HL-60 (cell line): ENCODE data around the gene ASGR1.

Experiments used
- CTCF ChIP-seq: IDR thresholded peaks from one replicate; pipeline ENCODE4 v1.5.1; 2011; ENCODE audit warnings: low read length, control low read depth, inconsistent platforms; ENCODE audit not compliant: insufficient read depth
- GABPA ChIP-seq: IDR thresholded peaks from 2 replicates; pipeline ENCODE4 v1.6.1; 2012; ENCODE audit warnings: low read depth
- POLR2AphosphoS5 ChIP-seq: IDR thresholded peaks from 2 replicates; pipeline ENCODE4 v1.6.1; 2012; ENCODE audit warnings: low read depth
- REST ChIP-seq: IDR thresholded peaks from 2 replicates; pipeline ENCODE4 v1.6.1; 2012; ENCODE audit warnings: low read depth; ENCODE audit not compliant: insufficient replicate concordance
- SPI1 ChIP-seq: IDR thresholded peaks from 2 replicates; pipeline ENCODE4 v1.6.1; 2012; ENCODE audit warnings: low read depth, mild to moderate bottlenecking, borderline replicate concordance

- TF ChIP-seq GABPA (no peak), REST (no peak), CTCF (no peak), POLR2AphosphoS5 (no peak), SPI1 (no peak)
These were observed 1.2 kb downstream of the ASGR1 start for GRCh38 chr17:7177954-7178477.
